ENCODE data around the gene KLHDC7A.

DNA sequence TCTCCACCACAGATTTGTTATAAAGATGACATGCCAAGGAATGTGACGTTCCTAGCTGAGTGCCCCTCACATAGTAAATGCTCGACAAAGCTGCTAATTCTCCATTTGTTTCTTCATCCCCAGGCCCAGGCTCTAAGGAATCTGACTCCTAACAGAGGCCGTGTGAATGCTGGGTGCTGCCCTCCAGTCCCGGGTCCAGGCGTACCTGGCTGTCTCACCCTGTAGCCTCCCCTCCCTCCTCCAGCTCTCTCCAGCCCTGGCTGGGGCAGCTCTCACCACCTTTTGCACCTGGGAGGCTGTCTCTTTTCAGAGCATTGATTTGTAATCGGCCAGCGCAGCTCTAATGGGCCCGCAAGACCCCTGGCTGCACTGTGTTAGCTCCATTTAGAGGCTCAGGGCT lies 11.2 kb upstream of the KLHDC7A start:
- TF ChIP-seq CTCF (IDR thresholded peaks at IDR 0.05): no peak
- no peak for TF ChIP-seq POLR2A (IDR thresholded peaks at IDR 0.05)

Data from esophagus squamous epithelium (tissue), 4 donors.